Putamen (tissue), 1 donor: Measurements from ENCODE around the gene CLDN24.

ENCODE experiments used
- DNase-seq: peaks from one replicate; pipeline ENCODE4 v3.0.0-alpha.2; 2016; ENCODE audit warnings: low spot score

Gene CLDN24

DNA sequence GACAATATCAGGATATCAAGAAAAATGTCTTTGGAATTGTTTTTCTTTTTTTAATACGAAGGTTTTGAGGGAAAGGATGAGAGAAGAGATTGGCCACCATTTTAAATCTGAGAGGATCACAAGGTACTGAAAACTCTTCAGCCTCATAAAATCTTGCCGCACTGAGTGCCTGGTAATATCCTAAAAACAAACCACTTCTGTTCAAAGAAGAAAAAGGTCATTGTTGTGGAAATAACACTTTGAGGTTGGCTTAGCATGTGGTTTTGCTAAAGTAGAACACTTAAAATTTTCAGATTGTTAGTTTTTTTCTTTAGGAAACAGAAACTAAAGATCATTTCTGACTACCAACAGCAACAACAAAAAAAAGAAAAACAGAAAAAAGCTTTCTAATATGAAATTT, 1.1 kb downstream of the CLDN24 start:
- no peak for DNase-seq

DNA sequence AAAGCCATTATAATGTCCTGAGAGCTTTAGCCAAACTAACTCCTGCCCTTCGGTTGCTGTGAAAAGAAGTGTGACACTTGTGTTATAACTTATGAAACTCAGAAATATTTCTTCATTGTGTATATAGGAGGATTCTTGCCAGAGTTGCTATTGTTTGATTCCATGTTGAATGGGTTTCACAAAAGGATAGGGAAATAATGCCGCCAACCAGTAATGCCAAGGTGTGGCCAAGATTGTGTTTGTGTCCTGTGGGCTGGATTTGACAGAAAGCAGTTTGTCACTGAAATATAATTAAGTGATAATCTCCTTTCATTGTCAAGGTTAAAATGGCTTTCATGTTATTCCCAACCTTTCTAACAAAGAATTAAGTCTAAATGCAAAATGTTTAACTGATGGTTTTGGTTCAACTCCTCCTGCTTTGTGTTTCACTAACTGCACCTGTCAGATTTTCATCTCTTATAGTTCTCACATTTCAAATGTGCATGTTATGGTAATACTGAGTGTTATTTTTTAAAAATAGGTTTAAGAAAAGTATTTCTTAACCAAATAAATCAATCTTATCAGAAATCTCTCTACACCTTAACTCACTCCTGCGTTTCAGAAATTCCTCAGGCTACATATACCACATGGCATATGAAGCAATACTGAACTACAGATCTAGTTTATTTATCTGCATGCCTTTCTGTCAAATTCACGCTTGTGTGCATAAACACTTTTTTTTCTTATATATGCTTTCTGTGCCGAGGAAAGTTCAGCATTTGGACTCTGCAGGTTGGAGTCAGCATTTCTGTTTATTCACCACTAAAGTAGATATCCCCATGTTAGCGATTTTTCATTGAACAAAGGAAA, 1.8 kb downstream of the CLDN24 start, which contains the start of gene CLDN22:
Gene CLDN22, minus strand, starts transcription at position 66 of the 849 bp plus-strand sequence. Its CDS starts 58 bp downstream, at position 8.
- DNase-seq: no peak

DNA sequence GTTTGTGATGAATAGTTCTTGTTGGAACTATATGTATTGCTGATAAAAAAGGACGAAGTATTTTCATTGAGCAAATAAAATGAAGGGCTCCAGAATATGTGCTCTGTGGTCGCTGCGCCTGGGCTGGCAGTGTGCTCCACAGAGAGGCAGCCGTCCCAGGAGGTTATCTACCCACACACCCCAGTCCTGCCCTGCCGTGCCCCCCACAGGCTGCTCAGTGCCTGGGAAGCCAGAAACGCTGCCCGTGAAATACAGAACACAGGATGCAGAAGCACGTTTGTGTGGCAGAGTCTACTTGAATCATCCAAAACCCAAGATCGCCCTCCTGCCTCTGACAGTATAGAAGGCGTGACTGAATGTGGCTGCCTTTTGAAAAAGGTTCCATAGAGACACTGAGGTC, 3.6 kb downstream of the CLDN24 start:
- no peak for DNase-seq

DNA sequence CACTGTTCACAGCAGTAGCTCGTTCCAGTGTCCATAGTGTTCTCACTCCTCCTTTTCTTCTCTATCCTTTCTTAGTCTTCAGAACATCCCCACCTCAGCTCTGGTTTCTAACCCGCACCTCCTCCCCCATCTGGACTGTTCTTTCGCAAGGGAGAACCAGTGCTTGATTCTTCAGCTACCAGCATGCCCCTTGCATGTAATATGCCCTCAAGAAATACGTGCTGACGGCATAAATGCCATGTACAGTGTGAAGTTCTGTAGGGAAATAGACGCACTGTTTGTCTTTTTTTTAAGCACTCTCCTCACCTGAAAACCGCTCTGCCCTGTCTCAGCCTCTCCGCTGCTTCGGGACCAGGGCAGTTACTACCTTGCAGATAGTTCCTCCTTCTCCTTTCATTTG, 7.4 kb downstream of the CLDN24 start:
- no peak for DNase-seq

DNA sequence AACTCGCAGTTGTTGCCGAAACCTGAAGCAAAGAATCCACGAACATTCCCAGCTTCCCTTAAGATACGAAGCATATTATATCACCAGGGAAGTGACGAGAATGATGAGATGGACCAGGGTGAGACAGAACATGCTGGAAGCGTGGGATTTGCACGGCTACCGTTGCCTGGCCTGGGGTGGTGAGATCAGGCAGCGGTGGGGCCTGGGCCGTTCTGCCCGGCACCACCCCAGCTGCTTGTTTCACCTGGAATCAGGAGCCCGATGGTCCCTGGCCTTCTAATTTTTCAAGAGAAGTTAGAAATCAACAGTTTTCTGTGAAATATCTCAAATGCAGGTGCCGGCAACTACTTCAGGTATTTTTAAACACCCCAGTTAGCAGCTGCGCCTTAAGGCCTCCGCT, 7.9 kb downstream of the CLDN24 start:
- no peak for DNase-seq

DNA sequence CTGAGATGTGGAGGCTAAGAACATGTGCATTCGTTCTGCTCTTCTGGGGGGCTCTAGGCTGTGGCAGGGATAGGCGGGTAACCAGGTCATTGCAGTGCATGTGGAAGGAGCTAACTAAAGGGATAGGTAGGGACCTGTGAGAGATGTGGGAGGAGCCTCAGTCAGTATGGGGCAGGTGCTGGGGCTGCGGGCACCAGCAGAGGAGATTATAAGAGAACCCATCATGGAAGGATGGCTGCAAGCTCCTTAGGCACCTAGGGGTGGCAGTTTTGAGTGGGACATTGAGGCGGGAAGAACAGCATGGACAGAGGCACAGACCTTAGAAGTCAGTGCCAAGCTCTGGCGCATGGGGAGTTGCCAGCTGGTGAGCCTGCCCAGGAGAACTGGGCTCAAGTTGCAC, 9.4 kb downstream of the CLDN24 start:
- no peak for DNase-seq

DNA sequence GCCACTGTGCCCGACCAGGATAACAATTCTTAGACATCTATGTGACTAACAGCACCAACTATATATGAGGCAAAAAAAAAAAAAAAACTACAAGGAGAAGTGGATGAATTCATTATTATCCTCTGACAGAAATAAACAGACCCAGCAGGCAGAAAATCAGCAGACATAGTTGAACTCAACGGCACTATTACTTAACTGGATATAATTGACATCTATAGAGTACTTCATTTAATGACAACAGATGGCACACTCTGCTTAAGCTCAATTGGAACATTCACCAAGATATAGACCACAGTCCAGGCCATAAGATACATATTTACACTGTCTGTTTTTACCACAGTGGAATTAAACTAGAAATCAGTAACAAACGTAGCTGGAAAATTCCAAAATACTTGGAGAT, 15.4 kb downstream of the CLDN24 start:
- no peak for DNase-seq

DNA sequence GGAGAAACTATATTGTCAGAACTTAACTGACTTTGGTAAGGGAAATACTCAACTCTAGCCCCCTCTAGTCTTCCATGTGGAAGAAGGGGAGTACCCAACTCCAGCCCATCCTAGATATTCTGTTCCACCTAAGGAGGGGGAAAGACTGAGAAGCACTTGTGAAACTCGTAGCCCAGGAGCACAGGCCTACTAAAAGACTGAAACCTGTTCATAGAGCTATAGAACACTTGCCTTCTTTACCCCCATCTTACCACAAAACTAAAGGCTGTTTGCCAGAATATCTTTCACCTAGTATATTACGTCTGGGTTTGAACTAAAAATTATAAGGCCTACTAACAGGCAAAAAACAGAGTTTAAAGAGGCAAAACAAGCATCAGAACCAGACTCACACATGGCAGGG, 17.7 kb downstream of the CLDN24 start:
- DNase-seq: no peak

DNA sequence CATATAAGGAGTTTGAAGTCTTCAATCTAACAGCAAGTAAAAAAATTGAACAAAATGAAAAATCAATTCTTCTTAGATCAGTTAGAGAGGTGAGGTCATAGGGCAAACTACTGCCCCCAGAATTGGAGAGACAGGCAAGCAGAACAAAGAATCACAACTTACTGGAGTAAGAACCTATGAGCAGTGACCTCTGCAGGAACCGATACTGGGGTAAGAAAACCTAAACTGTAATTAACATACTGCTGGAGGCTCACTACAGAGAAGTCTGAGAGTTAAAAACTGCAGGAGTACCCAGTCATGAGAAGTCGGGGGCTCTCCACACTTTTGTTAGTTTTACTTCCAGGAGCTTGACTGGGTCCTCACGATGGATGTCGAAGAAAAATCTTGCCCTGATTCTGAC, 18.2 kb downstream of the CLDN24 start:
- no peak for DNase-seq

DNA sequence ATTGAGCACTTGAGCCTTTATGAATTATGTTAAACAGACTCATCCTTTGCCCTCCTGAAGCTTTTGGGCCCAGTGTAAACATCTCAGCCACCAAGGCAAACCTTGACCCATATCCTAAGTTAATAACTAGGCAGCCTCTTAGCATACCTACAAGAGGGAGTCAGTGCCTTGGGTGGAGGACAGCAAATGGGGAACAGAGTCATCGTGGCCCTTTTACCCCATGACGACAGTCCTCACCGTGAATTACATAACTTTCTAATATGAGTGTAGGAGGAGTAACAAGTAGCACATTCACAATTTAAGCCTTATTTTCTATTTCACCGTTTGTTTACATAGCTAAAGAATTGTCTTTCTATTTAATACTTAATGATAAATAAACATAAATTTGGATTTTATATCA, 18.9 kb downstream of the CLDN24 start:
- DNase-seq: no peak

DNA sequence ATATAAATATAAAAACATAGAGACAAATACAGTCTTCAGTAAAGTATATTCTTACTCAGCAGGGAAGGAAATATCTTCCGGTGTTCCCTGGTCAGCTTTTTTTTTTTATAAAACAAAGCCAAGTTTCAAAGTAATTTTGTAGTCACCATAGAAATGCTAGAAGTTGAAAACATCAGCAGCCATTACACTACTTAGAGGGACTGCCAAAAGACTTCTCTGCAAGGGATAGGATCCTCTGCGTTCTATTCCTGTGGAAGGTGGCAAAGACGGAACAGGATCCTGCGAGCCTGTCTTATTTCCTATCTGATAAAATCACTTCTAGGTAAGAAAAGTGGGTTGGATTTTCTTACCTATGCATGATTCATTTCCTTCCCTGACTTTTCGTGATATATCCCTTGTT, 21.6 kb downstream of the CLDN24 start:
- no peak for DNase-seq

DNA sequence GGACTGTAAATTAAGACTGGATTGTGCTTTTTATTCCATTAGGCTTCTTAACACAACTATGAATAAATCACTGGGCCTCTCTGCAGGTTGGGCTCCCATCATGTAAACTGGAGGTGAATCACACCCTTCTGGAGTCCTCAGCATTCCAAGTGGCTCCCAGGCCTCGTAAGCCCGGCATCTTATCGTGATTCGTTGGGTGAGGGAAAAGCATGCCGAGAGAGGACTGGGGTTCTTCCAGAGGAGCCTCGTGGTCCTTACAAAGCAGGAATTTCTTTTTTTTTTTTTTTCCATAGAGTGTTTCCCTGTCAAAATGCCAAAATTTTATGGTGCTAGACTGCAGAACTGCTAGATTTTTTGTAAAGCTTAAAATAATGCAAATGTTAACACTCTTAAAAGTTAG, 22.2 kb downstream of the CLDN24 start:
- no peak for DNase-seq

DNA sequence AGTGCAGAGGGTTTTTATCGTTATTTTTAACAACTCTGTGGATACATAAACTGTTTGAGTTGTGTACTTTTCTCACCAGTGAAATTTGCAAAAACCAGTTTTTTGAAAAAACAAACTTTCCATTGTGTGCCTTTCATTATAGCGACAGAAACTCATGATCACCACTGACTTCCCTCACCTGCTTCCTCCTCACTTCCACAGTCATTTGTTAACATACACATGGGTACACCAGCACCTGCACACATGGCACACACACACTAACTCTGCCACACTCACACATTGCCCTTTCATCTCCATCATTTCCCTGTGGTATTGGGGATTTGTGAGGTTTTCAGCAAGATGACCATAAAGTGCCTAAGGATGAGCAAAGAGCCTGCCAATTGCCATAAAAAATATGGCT, 22.8 kb downstream of the CLDN24 start:
- no peak for DNase-seq

DNA sequence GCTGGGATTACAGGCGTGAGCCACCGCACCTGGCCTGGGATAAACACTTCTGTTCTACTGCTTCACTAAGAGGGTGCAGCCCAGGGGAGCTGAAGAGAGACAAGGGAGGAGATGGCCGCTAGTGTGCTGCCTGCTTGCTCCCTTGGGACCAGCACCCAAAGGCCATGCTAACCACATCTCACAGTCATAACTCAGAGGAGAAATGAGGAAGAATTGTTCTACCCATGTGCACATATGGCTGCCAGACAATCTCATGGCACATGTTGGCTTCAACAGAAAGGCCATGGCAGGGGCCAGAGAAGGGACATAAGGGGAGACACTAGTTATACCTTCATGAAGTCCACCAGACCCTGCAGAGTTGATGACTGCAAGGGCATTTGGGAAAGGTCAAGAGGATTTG, 24.6 kb downstream of the CLDN24 start:
- no peak for DNase-seq

DNA sequence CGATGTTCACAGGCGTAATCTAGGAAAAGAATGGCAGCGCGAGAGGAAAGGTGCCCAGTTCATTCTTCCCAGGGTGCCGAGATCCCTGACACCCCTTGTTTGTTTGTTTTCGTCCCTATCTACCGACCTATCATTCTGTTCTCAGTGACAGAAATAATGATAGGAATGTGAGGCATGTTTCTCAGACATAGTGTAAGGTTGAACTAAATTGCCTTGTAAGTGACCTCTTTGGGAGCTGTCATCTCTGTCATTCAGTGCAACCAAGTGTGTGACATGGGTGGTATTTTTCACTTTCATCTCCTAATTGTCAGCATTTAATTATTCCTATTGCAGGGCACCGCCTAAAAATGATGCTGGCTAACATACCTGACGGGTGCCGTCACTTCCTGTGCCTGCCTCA, 26.5 kb downstream of the CLDN24 start:
- no peak for DNase-seq

DNA sequence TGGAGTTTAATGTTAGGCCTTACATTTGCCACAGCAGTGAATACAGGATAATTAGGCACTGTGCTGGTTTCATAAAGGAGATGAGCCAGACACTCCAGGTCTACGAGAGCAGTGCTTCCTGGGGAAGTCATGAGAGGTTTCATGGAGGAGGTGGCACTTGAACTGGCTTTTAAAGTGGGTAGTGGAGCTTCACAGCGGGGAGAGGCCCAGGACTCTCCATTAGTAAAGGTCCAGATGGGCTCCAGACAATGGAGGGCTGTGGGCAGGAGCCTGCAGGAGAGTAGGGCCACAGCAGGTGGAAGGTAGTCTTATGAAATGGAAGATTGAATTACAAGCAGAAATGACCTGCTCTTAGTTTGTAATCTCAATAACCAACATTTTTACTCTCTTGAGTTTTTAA, 31.2 kb downstream of the CLDN24 start:
- DNase-seq: no peak

DNA sequence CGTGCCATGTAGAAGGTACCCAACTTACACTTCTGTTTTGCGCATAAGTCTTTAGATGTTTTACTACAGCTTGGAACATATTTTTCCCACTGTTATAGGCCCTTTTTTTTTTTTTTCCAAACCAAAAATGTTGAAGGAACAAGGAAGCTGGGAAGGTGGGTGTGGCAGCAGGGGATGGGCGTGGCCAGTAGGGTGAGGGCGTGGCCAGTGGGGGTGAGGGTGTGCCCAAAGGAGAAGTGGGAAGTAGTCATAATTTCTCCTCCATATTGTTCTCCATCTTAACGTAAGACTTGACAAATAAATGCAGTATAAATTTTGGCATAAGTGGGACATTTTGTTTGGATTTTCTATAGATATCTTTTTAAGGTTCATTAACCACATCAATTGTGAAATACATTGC, 32.5 kb downstream of the CLDN24 start:
- no peak for DNase-seq

DNA sequence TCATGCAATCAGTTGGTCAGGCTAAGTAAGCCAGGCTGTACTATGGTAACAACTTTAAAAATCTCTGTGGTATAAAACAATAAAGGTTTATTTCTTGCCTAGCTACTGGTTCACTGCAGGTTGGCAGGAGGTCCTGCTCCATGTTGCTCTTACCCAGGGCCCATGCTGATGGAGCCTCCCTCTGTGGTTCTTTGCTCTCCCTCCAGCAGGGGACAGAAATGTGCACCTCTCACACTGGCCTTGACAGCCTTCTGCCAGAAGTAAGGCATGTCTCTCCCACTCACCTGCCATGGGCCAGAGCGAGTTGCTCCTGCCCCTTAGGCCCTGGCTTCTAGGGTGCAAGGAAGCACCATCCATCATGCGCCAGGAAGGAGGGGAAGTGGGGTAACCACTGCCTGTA, 33.3 kb downstream of the CLDN24 start:
- no peak for DNase-seq

DNA sequence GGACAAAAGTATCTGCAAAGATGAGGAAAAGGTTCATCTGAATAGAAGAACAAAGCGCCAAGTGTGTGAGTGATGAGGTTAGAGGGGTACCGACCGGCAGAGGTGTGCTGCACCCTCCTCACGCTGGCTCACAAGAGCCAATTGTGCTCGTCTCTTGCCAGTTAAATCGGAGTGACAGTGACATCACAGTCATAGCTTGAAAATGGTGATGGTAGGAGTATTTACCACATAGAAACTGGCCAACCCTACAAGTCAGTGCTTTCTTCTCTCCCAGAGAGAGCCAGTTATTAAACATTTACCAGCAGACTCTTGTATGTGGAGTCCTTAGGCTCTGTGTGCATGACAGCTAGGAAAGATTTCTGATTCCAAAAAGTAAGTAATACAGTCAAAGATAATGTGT, 34.5 kb downstream of the CLDN24 start:
- no peak for DNase-seq

DNA sequence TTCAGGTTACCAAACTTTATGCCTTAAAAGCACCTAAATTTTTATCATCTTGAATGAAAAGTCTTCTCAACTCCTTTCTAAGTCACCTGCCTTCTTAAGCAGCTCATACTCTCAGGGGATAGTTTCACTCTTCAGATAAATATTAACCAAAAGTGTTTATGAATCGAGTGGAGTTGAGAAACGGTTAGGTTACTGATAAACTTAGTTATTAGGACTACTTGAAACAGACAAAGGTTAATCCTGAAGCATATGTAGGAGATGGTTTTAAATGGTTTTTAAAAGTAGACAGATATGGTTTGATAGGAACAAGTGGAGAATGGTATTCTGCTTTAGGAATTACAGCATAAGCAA, 34.9 kb downstream of the CLDN24 start:
- no peak for DNase-seq

DNA sequence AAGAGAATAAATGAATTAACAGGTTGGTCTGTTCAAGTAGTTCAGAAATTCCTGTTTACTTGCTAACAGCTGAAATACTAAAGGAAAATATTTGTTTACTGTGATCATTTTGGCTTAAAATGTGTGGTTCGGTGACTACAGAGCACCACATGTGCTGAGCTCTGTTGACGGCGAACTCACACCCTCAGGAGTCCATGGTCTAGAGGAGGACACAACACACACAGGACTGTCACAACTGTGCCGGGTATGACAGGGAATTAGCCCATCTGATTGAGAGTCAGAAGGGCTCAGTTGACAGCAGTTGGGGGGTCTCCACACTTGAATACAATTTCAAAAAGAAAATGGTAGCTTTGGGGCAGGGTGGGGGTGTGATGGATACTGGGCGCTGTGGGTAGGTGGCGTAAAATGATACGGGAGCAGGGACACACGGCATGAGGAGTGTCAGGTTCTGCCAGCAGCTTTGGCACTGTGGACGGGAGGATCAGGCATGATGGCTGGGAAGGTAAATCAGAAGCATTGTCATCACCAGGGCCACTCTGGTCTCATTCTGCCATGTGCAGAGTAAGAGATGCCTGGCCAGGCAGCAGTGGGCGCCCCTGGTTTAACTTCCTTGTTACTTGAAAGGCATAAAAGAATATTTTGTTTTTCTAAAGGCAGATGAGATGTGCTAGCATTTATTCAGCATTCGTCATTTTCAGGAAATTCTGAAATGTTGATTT, 35.5 kb downstream of the CLDN24 start:
- no peak for DNase-seq

DNA sequence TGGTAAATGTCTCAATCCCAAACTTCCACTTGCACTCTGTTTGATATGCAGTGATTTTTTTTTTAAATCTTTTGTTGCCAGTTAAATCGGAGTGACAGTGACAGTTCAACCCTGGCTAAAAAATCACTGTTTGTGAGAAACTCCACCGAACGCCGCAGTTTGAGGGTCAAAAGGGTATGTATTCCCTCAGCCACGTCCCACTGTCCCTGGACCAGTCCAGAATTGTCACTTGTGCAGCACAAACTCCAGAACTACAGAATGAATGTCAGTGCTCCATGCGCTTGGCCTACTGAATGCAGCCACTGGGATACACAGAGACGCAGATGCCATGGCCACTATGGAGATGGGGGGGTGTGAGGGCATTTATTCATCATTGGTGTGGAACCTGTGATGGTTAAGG, 36.3 kb downstream of the CLDN24 start:
- no peak for DNase-seq

DNA sequence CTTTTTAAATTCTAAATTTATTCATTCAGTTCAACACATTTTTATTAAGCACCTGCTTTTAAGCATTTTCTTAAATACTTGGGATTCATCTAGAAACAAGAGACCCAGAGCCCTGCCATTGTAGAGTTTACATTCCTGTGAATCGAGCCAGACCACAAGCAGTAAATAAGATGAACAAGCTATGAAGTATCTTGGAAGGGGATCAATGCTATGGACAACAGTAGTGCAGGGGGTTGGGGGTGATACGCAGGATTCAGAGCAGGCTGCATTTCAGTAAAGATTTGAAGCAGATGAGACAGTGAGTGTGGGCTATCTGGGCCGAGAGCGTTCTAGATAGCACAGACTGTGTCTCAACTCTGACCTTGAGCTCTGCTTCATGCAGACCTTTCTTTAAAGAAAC, 37.3 kb downstream of the CLDN24 start:
- DNase-seq: no peak
